NCI-H146 treated with DMSO at 0.1 percent for 48 hours (cell line): ENCODE measurements around the gene EDA.
"Not testable (repeated sequence)": the region's sequence is repeated elsewhere in the genome, so short reads cannot be mapped to it uniquely, and the experiment has no call there.

Source experiments
- DNase-seq: peaks from one replicate; lab custom pipeline; 2025; ENCODE audit not compliant: unreplicated experiment; lab: John Stamatoyannopoulos, UW

EDA gene

GRCh38 chrX:69741721-69742120 lies 125.8 kb downstream of the EDA start:
- no peak for DNase-seq

GRCh38 chrX:69746051-69746450 lies 130.1 kb downstream of the EDA start:
- no peak for DNase-seq

GRCh38 chrX:69748055-69748454 lies 132.1 kb downstream of the EDA start:
- DNase-seq, result no peak

GRCh38 chrX:69759921-69760625 lies 144.2 kb downstream of the EDA start:
- no peak for DNase-seq

- DNase-seq, result no peak
These were observed 145.7 kb downstream of the EDA start for GRCh38 chrX:69761633-69762032.

- no peak for DNase-seq
These were observed 146.4 kb downstream of the EDA start for GRCh38 chrX:69762340-69762739.

GRCh38 chrX:69793260-69793935 lies 177.5 kb downstream of the EDA start:
- no peak for DNase-seq

- no peak for DNase-seq
These were observed 179.8 kb downstream of the EDA start for GRCh38 chrX:69795702-69796101.

GRCh38 chrX:69807400-69807799 lies 191.5 kb downstream of the EDA start:
- no peak for DNase-seq

- no peak for DNase-seq
These were observed 192.5 kb downstream of the EDA start for GRCh38 chrX:69808375-69808774.

- no peak for DNase-seq
These were observed 197.8 kb downstream of the EDA start for GRCh38 chrX:69813677-69814076.

- DNase-seq, result no peak
These were observed 199.2 kb downstream of the EDA start for GRCh38 chrX:69815063-69815462.

GRCh38 chrX:69815519-69815918 lies 199.6 kb downstream of the EDA start:
- no peak for DNase-seq

GRCh38 chrX:69844636-69845035 lies 228.7 kb downstream of the EDA start:
- no peak for DNase-seq

- DNase-seq, result not testable (repeated sequence)
These were observed 244.1 kb downstream of the EDA start for GRCh38 chrX:69859999-69860398.

GRCh38 chrX:69876221-69876620 lies 260.3 kb downstream of the EDA start:
- no peak for DNase-seq

GRCh38 chrX:69884210-69884609 lies 268.3 kb downstream of the EDA start:
- DNase-seq, result no peak

GRCh38 chrX:69896046-69896445 lies 280.1 kb downstream of the EDA start:
- DNase-seq, result no peak

- DNase-seq, result no peak
These were observed 284.6 kb downstream of the EDA start for GRCh38 chrX:69900491-69900890.

- no peak for DNase-seq
These were observed 290.5 kb downstream of the EDA start for GRCh38 chrX:69906447-69906846.

GRCh38 chrX:69914781-69915180 lies 298.9 kb downstream of the EDA start:
- no peak for DNase-seq

- no peak for DNase-seq
These were observed 303.8 kb downstream of the EDA start for GRCh38 chrX:69919749-69920148.

- DNase-seq, result no peak
These were observed 316.4 kb downstream of the EDA start for GRCh38 chrX:69932323-69932722.
